Endothelial cell (in vitro differentiated cells): Measurements from ENCODE around the gene SPHK2. TPM values are rescaled to one million over a fixed set of nuclear protein-coding genes. Genes with fewer than 3 reads are reported as not detected.
"Not testable (repeated sequence)": the region's sequence is repeated elsewhere in the genome, so short reads cannot be mapped to it uniquely, and the experiment has no call there.

ENCODE experiments used
- DNase-seq: peaks from one replicate; pipeline ENCODE4 v3.0.0; 2021; ENCODE audit warnings: low spot score
- H3K27ac Mint-ChIP-seq: one replicate; pipeline ENCODE4 v1.8.0; 2021; ENCODE audit warnings: mixed read lengths, inconsistent platforms; ENCODE audit not compliant: unreplicated experiment
- H3K27me3 Mint-ChIP-seq: one replicate; pipeline ENCODE4 v1.8.0; 2021; ENCODE audit warnings: mild to moderate bottlenecking, moderate library complexity, mixed read lengths, inconsistent platforms; ENCODE audit not compliant: unreplicated experiment
- H3K36me3 Mint-ChIP-seq: one replicate; pipeline ENCODE4 v1.8.0; 2021; ENCODE audit warnings: mild to moderate bottlenecking, low read depth, mixed read lengths, inconsistent platforms; ENCODE audit not compliant: unreplicated experiment
- H3K4me1 Mint-ChIP-seq: one replicate; pipeline ENCODE4 v1.8.0; 2021; ENCODE audit warnings: mild to moderate bottlenecking, mixed read lengths, inconsistent platforms; ENCODE audit not compliant: unreplicated experiment
- H3K4me3 Mint-ChIP-seq: one replicate; pipeline ENCODE4 v1.8.0; 2021; ENCODE audit warnings: mild to moderate bottlenecking, mixed read lengths, inconsistent platforms; ENCODE audit not compliant: unreplicated experiment
- H3K9me3 Mint-ChIP-seq: one replicate; pipeline ENCODE4 v1.8.0; 2021; ENCODE audit warnings: mixed read lengths, inconsistent platforms; ENCODE audit not compliant: unreplicated experiment
- CTCF ChIP-seq: fragments of 200-600 bp; sonication (generic); IDR thresholded peaks from one replicate; pipeline ENCODE4 v1.5.0; 2021; ENCODE audit warnings: antibody characterized with exemption; ENCODE audit not compliant: unreplicated experiment
- total RNA-seq: library from RNA; stranded (reverse); fragmentation: NEBNext Ultra II Directional; extraction: Animal tissue kit (Norgen Biotek cat#: 25700); gene quantifications from one replicate; pipeline ENCODE4 v1.2.1, GENCODE V29; 2021; ENCODE audit not compliant: unreplicated experiment

Gene SPHK2
- total RNA-seq, 1 donor from 2014 or later = 24.7 TPM

- no peaks in the 10 kb centered on the region for H3K36me3 Mint-ChIP-seq
- TF ChIP-seq CTCF = no peak
- no peak overlapping the region for H3K4me3 Mint-ChIP-seq
- no peak overlapping the region for H3K27ac Mint-ChIP-seq
- H3K9me3 Mint-ChIP-seq = no peaks in the 10 kb centered on the region
- H3K4me1 Mint-ChIP-seq = peaks cover 3% of the 10 kb centered on the region
- DNase-seq = no peak
- H3K27me3 Mint-ChIP-seq = peaks cover 2% of the 10 kb centered on the region
Measured at GRCh38 chr19:48650974-48651682, 31.8 kb downstream of the SPHK2 start.

DNA sequence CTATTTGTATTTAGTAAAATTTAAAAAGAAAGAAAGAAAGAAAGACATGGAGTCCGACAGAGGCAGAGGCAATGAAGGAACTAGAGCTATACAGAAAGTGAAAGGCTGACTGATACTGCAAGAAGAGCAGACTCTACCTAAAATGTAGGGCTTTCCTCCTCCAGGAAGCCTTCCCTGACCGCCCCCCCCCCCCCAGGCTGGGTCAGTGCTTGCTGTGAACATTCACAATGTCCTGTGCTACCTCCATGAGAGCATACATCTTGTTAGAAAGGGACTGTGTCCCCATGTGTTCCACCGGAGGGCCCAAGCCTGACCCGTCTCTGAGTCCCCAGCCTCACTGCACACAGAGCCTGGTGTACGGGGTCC lies 32.4 kb downstream of the SPHK2 start:
- H3K9me3 Mint-ChIP-seq = no peaks in the 10 kb centered on the region
- H3K4me1 Mint-ChIP-seq = peaks cover 4% of the 10 kb centered on the region

DNA sequence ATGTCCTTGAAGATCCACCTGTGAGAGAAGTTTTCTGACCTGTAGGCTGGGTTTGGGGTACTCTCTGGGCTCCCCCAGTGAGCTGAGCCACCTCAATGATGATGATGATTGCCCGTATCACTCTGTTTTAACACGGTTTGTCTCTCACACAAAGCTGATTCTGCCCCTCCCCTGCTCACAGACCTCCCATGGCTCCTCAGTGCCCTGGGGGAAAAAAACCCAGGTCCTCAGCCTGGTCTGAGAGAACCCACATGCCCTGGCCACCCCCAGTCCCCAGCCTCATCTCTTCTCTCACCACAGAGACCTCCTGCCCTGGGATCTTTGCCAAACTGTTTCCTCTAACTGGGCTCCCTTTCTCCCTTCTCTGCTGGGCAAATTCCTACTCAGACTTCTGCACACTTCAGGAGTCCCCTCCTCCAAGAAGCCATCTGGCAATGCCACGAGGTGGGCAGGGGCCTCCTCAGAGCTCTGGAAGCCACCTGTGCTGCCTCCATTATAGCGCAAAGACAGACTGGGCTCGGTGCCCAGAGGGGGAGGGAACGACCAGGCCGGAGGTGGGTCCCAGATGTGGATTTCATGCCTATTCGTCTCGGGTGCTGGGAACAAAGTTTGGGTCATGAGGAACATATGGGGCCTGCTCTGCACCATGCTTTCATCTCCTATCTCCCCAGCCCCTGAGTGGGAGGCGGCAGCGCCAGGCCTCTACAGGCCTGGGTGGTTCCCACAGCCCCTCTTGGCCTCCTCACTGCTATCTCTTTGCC lies 35.2 kb downstream of the SPHK2 start:
- no peaks in the 10 kb centered on the region for H3K36me3 Mint-ChIP-seq
- no peak for TF ChIP-seq CTCF
- no peak overlapping the region for H3K27ac Mint-ChIP-seq
- H3K4me3 Mint-ChIP-seq = no peak overlapping the region
- no peak for DNase-seq
- H3K9me3 Mint-ChIP-seq = no peaks in the 10 kb centered on the region
- peaks cover 2% of the 10 kb centered on the region for H3K27me3 Mint-ChIP-seq
- H3K4me1 Mint-ChIP-seq = peaks cover 5% of the 10 kb centered on the region

More for the DNA sequence above, 32.4 kb downstream of the SPHK2 start:
- H3K4me3 Mint-ChIP-seq = no peak overlapping the region
- H3K36me3 Mint-ChIP-seq = no peaks in the 10 kb centered on the region
- H3K27me3 Mint-ChIP-seq = peaks cover 2% of the 10 kb centered on the region
- DNase-seq = no peak
- TF ChIP-seq CTCF = no peak
- no peak overlapping the region for H3K27ac Mint-ChIP-seq

GRCh38 chr19:48656840-48657474 lies 37.7 kb downstream of the SPHK2 start:
- no peak overlapping the region for H3K27ac Mint-ChIP-seq
- no peaks in the 10 kb centered on the region for H3K9me3 Mint-ChIP-seq
- no peak for TF ChIP-seq CTCF
- peaks cover 5% of the 10 kb centered on the region for H3K4me1 Mint-ChIP-seq
- no peak for DNase-seq
- no peaks in the 10 kb centered on the region for H3K36me3 Mint-ChIP-seq
- peaks cover 2% of the 10 kb centered on the region for H3K27me3 Mint-ChIP-seq
- H3K4me3 Mint-ChIP-seq = no peak overlapping the region

GRCh38 chr19:48657828-48658227 lies 38.5 kb downstream of the SPHK2 start:
- DNase-seq, H3K36me3 Mint-ChIP-seq, H3K9me3 Mint-ChIP-seq, H3K27ac Mint-ChIP-seq, H3K4me1 Mint-ChIP-seq, H3K4me3 Mint-ChIP-seq, H3K27me3 Mint-ChIP-seq: not testable (repeated sequence)
